ENCODE data around the gene MDM2.
"Not testable (repeated sequence)": the region's sequence is repeated elsewhere in the genome, so short reads cannot be mapped to it uniquely, and the experiment has no call there.

The MDM2 gene

DNA sequence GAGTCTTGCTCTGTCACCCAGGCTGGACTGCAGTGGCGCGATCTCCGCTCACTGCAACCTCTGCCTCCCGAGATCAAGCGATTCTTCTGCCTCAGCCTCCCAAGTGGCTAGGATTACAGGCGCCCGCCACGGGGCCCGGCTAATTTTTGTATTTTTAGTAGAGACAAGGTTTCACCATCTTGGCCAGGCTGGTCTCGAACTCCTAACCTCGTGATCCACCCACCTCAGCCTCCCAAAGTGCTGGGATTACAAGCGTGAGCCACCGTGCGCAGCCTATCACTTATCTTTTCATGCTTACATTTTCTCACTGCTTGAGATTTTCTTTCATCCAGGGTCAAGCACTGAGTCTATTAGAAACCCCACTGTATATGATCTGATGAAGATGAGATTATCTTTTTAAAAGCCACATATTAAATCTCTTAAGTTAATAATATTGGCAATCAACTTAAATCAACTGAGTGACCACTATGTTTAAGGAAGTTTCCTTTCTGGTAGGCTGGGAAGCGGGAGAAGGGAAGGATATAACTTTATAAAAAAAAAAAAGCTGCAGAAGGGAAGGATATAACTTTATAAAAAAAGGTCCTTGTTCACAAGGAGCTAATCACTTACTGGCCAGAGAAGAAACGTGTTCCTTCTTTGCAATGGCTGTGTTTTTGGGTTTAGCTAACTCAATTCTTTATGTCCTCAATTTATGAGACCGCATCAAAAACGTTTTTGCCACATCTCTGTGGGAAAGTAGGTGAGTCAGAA is 1.3 kb upstream of the MDM2 start:
- no peak for DNase-seq

DNA sequence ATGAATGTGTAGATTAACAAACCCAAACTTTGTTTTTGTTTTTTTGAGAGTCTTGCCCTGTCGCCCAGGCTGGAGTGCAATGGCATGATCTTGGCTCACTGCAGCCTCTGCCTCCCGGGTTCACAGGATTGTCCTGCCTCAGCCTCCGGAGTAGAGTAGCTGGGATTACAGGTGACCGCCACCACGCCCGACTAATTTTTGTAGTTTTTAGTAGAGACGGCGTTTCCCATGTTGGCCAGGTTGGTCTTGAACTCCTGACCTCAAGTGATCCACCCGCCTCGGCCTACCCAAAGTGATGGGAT is 752 bp upstream of the MDM2 start:
- not testable (repeated sequence) for DNase-seq

DNA sequence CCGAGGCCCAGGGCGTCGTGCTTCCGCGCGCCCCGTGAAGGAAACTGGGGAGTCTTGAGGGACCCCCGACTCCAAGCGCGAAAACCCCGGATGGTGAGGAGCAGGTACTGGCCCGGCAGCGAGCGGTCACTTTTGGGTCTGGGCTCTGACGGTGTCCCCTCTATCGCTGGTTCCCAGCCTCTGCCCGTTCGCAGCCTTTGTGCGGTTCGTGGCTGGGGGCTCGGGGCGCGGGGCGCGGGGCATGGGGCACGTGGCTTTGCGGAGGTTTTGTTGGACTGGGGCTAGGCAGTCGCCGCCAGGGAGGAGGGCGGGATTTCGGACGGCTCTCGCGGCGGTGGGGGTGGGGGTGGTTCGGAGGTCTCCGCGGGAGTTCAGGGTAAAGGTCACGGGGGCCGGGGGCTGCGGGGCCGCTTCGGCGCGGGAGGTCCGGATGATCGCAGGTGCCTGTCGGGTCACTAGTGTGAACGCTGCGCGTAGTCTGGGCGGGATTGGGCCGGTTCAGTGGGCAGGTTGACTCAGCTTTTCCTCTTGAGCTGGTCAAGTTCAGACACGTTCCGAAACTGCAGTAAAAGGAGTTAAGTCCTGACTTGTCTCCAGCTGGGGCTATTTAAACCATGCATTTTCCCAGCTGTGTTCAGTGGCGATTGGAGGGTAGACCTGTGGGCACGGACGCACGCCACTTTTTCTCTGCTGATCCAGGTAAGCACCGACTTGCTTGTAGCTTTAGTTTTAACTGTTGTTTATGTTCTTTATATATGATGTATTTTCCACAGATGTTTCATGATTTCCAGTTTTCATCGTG is 612 bp downstream of the MDM2 start:
- peak; percentile 84 for DNase-seq

DNA sequence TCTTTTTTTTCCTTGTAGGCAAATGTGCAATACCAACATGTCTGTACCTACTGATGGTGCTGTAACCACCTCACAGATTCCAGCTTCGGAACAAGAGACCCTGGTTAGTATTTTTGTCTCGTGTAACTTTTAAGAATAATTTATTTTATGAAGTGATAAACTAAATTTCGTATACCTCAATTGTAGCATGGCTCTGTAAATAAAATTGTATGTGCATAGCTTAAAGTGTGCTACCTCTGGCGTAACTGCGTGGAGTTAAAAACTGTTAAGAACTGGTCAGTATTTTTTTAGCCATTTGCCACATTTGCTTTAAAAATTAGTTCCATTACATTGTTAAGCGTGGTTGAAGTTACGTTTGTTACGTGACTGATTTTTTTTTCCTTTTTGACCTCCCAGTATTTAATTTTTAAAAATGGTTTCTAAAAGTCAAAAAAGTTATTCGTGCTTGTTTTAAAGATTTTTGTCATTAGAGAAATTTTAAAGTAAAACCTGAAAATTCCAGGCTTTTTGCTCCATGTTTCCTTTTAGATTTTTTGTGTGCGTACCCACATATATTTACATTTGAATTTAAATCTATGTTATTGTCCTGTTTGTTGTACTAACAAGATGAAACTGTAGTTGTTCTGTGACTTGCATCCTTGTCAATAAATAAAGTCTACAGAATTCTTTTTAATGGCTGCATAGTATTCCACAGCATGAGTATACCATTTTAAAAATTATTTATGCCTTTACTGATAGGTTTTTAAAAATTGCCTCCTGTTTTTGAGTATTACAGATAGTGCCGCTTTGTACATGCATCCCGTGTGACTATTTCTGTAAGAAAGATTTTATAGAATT is 1.4 kb downstream of the MDM2 start:
- no peak for DNase-seq

DNA sequence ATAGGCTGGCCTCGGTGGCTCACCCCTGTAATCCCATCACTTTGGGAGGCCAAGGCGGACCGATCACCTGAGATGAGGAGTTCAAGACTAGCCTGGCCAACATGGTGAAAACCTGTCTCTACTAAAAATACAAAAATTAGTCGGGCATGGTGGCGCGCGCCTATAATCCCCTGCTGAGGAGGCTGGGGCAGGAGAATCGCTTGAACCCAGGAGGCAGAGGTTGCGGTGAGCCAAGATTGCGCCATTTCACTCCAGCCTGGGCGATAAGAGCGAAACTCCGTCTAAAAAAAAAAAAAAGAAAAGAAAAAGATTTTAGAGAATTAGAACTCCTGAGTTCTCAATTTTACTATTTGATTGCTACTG is 2.0 kb downstream of the MDM2 start:
- DNase-seq, result not testable (repeated sequence)

DNA sequence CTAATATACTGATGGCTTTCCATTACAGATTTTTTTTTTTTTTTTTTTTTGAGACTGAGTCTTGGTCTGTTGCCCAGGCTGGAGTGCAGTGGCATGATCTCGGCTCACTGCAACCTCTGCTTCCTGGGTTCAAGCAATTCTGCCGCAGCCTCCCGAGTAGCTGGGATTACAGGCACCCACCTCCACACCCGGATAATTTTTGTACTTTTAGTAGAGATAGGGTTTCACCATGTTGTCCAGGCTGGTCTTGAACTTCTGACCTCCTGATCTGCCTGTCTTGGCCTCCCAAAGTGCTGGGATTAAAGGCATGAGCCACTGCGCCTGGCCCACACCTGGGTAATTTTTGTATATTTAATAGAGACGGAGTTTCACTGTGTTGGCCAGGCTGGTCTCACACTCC is 3.6 kb downstream of the MDM2 start:
- not testable (repeated sequence) for DNase-seq

DNA sequence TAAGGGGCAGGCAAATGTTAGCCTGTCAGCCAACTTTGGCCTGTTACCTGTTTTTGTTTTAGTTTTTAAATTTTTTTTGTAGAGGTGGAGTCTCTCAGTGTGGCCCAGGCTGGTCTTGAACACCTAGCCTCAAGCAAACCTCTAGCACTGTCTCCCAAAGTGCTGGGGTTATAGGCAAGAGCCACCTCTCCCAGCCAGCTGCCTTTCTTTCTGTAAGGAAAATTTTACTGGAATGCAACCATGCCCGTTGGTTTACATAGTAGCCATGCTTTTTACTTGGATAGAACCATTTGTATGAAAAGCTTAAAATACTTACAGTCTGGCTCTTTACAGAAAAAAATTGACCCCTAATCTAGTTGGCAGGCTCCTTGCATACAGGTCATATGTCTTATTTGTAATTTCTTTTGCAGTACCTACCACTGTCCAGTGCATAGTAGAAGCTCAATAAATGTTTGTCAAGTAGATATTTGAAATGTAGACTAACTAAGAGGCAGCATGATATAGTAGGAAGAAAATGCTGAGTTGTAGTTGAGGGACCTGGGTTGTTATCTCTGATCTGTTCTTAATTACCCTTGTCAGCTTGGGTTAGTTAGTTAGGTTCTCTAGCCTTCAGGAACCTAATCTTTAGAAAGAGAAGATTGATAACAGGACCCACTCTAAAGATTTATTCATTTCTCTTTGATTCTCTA is 4.7 kb downstream of the MDM2 start:
- no peak for DNase-seq

DNA sequence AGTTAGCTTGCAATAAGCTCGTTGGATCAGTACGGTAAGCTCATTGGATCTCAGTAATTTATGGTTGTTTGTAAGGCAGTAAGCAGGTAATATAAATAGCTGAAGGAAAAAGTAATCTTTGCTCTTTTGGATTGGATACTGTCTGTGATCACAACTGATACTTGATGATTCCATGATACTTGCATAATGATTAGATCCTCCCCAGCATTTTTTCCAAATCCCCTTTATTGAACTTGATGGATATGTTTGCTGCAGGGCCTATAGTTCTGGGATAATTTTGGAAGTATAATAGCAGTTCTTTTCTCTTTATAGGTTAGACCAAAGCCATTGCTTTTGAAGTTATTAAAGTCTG is 5.2 kb downstream of the MDM2 start:
- DNase-seq, result no peak

DNA sequence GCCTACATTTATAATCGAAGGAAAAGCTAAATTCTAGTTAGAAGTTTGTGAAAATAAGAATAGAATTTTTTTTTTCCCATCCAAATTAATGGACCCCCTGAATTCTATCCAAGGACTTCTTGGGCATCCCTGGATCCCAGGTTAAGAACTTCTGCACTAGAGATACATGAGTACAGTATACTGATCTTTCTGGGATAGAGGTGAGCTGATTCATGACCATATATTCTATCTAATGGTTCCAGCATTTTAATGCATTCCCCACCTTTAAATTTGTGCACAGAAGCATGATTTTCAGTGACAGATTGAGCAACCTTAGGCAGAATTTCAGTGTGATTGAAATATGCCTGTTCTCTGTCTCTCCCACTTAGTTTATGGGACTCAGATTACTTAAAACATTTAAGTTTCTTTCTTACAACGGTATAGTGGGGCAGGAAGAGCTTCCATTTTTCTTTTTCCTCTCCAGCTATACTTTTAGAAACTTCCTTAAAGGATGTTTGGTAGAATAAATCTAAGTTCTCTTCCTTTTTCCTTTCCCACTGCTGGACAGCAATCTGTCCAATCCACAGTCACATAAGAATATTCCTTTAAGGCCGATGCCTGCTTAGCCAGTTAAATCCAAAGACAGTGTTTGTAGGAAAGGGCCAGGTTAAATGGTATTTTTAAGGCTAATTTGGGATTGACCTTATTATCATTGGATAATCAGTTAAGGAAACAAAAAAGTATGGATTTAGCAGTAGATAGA is 6.7 kb downstream of the MDM2 start:
- no peak for DNase-seq

DNA sequence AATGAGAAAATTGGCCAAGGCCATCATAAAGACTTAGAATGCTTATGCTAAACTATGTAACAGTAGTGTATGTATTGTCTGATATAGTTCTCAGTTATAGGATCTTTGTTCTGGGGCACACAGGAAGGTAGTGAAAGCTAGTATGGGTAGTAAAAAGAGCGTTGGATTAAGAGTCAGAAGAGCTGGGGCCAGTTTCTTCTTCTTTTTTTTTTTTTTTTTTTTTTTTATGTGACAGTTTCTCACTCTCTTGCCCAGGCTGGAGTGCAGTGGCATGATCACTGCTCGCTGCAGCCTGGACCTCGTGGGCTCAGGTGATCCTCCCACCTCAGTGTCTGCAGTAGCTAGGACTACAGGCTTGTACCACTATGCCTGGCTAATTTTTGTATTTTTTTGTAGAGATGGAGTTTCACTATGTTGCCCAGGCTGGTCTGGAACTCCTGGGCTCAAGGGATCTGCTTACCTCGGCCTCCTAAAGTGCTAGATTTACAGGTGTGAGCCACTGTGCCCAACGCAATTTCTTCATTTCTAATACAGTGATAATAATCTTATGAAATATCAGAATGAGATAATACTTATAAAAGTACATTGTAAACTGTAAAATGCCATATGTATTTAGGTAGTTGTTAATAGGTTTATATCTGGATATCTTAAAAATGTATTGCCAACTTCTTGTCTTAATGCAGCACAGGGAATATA is 7.4 kb downstream of the MDM2 start:
- DNase-seq, result no peak

DNA sequence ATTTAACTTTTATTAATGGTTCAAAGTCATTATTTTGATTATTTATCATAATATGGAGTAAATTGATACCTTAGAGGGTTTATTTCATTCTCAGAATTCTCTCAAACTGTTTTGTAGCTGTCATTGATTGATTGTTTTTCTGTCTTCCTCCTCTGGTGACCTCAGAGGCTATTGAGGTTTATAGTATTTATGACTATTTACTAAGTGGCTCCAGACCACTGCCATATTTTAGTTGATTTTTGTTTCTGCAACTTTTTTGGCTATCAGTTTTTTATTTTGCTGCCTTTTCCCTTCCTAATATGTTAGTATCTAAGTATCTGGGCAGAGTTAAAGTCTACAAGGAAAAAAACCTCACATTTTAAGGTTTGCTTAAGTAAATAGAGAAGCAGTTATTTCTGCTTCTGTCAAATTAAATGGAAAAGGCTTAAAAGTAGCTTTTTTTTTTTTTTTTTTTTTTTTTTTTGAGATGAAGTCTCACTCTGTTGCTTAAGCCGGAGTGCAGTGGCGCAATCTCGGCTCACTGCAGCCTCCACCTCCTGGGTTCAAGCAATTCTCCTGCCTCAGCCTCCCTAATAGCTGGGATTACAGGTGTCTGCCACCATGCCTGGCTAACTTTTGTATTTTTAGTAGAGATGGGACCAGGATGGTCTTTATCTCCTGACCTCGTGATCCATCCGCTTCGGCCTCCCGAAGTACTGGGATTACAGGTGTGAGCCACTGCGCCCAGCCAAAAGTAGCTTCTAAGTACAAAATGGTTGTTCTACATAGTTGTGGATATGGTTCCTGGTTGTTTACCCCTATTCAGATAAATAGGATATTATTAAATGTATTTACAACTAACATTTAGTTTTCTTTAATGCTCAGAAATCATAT is 8.2 kb downstream of the MDM2 start:
- no peak for DNase-seq

DNA sequence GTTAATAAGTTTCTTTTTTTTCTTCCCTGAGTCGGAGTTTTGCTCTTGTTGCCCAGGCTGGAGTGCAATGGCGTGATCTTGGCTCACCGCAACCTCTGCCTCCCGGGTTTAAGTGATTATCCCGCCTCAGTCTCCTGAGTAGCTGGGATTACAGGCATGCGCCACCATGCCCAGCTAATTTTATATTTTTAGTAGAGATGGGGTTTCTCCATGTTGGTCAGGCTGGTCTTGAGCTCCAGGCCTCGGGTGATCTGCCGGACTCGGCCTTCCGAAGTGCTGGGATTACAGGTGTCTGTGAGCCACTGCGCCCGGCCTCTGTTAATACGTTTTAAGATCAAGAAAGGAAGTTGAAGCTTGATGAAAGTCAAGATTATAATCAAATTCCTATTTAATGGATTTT is 11.5 kb downstream of the MDM2 start:
- DNase-seq, result not testable (repeated sequence)

DNA sequence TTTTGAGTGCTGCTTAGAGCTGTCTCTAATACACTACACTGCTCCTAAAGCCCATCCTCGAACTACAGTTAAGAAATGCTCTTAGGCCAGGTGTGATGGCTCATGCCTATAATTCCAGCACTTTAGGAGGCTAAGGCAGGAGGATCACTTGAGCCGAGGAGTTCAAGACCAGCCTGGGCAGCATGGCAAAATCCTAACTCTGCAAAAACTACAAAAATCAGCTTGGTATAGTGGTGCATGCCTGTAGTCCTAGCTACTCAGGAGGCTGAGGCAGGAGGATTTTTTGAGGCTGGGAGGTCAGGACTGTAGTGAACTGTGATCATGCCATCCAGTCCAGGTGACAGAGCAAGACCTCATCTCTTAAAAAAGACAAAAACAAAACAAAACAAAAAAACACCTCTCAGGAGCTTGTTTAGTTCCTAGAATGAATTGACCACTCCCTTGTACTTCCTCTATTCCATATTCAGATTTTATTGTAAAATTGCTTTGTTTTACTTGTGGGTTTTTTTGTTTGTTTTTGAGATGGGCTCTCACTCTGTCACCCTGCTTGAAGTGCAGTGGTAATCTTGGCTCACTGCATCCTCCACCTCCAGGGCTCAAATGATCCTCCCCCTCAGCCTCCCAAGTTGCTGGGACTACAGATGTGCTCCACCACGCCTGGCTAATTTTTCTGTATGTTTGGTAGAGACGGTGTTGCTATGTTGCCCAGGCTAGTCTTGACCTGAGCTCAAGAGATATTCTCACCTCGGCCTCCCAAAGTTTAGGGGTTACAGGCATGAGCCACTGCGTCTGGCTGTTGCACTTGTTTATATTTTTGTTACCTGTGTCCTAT is 13.6 kb downstream of the MDM2 start:
- no peak for DNase-seq

DNA sequence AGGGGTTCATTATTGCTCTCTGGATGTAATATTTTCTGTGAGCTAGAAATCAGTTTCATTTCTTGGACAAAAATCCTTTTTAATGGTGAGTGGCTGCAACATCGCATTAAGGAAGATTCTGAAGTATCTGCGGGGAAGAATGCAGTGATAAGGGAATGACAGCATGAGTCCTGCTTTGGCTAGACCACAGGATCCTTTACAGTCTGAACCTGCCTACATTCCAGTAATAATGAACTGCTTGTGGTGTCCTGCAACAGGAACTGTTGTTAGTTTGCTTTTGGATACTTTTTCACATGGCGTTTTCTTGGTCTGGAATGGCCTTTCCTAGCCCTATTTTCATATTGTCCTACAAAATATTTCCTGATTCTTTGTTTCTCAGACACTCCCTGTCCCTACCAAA is 15.7 kb downstream of the MDM2 start:
- DNase-seq, result no peak

DNA sequence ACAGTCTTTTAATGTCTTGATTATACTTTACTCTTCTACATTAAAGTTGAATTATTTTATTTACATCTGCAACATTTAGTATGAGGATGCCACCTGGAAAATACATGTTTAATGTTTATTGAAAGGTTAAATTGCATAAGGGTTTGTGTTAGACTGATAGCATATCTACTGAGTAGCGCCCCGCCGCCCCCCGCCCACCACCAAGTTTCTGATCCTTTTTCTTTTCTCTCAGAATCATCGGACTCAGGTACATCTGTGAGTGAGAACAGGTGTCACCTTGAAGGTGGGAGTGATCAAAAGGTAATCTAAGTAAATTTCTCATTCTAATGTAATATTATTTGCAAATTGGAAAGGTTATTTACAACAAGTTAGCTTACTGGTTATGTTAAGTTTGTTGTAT is 16.2 kb downstream of the MDM2 start:
- DNase-seq, result no peak

DNA sequence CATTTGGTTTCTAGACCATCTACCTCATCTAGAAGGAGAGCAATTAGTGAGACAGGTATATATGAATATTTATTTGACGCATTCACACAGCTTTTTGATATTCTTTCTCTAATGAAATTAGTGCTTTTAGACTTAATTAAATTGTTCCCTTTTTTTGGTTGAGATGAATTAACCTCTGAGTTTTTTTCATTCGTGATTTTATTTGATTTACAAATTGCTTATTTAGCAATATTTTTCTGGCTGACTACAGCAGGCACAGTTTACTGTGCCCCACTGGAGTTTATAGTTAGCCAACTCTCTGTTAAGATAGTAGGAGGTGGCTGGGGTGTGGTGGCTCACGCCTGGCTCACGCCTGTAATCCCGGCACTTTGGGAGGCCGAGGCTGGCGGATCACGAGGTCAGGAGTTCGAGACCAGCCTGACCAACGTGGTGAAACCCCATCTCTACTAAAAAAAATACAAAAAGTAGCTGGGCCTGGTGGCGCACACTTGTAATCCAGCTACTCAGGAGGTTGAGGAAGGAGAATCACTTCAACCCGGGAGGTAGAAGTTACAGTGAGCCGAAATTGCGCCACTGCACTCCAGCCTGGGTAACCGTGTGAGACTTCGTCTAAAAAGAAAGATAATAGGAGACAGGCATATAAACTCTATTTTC is 16.7 kb downstream of the MDM2 start:
- no peak for DNase-seq

DNA sequence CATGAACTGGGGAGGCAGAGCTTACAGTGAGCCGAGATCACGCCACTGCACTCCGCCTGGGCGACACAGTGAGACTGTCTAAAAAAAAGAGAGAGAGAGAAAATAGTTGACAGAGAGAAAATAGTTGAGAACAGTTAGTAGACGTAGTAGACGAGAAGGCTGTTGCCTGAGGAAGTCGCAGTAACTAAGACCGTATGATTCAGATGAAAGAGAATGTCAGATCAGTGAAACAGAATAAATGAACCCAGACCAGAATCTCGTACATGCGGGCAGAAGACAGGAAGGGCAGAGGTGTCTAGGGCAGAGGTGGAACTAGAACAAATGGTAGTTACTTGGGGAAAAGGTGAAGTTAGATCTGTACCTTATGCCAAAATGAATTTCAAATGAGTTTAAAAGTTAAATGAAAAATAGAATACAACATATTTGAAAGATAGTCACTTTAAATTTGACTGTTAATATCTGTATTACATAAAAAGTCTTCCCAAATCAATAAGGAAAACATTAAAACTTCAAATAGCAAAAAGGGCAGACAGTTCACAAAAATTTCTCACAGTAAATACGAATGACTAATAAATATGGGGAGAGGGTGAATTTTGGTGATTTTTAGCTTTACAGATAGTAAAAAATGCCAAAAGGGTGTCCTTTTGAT is 17.7 kb downstream of the MDM2 start:
- DNase-seq, result no peak

DNA sequence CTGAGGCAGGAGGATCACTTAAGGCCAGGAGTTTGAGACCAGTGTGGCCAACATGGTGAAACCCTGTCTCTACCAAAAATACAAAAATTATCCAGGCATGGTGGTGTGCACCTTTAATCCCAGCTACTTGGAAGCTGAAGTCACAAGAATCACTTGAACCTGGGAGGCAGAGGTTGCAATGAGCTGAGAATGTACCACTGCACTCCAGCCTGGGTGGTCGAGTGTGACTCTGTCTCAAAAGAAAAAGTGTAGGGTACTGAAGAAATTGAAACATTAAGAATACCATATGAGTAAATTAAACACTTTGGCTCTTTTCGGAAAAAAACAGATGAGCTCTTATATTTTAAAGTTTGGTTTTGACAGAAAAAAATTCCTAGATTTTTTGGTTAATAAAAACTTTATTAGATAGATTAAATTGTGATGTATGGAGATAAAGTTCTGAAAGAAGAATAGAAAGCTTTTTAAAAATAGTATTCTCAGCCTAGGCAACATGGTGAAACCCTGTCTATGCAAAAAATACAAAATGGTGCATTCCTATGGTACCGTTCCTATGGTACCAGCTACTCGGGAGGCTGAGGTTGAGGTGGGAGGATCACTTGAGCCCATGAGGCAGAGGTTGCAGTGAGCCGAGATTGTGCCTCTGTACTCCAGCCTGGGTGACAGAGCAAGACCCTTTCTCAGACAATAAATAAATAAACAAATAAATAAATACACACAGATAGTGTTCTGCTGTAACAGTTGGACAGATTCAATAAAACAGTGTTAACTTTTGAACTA is 20.1 kb downstream of the MDM2 start:
- DNase-seq, result no peak
